ENCODE measurements around the gene BDH1. TPM values are rescaled to one million over a fixed set of nuclear protein-coding genes. Genes with fewer than 3 reads are reported as not detected.
"Not testable (repeated sequence)": the region's sequence is repeated elsewhere in the genome, so short reads cannot be mapped to it uniquely, and the experiment has no call there.

The BDH1 gene
- polyA plus RNA-seq, 1 donor from 2014 or later = 12.9 TPM

DNA sequence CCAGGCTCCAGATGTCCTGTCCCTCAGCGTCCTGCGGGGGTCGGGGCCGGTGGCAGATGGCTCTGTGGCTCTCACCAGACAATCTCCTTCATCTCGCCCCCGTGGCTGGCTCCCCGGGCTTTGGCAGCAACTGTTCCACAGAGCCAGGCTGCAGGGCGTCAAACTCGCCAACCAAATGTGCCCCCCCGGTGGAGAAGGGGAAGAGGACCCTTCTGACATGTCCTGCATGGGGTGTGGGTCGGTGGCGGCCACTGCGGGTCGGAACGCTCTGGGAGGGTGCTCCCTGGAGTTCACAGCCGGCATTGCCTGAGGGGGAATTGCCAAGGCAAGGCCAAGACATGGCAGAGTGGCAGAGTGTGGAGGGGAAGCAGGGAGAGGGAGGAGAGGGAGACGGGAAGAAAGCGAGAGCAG lies 36.0 kb downstream of the BDH1 start:
- Histone ChIP-seq H3K9me2 (ENCODE audit: insufficient read depth, low read length) (no peaks in the 10 kb centered on the region), H3K9ac (ENCODE audit: low read length) (no peak overlapping the region), H3K27ac (ENCODE audit: low read length) (no peak overlapping the region), H2AFZ (ENCODE audit: low read depth, low read length) (no peak overlapping the region), H3K4me2 (ENCODE audit: low read length) (no peak overlapping the region), H3K36me3 (ENCODE audit: insufficient read depth, low read length) (no peaks in the 10 kb centered on the region), H3K27me3 (ENCODE audit: insufficient read depth, low read depth, low read length) (no peaks in the 10 kb centered on the region), H3K79me2 (replicated peaks; ENCODE audit: insufficient read depth, low read length) (no peaks in the 10 kb centered on the region), H3F3A (ENCODE audit: insufficient read depth, low read length, poor library complexity, severe bottlenecking) (no peaks in the 10 kb centered on the region), H3K4me3 (ENCODE audit: low read length) (no peak overlapping the region), H3K9me3 (ENCODE audit: low read length) (no peaks in the 10 kb centered on the region), H4K20me1 (ENCODE audit: insufficient read depth) (no peaks in the 10 kb centered on the region)
- TF ChIP-seq RAD21 (conservative IDR thresholded peaks at IDR 0.05) (no peak), REST (IDR thresholded peaks at IDR 0.05; ENCODE audit: borderline replicate concordance) (no peak), EZH2 (IDR thresholded peaks at IDR 0.05; ENCODE audit: borderline replicate concordance, insufficient read depth, low read length, poor library complexity, severe bottlenecking) (no peak), CTCF (IDR thresholded peaks at IDR 0.05; ENCODE audit: poor library complexity, severe bottlenecking) (no peak), SMC3 (conservative IDR thresholded peaks at IDR 0.05; ENCODE audit: poor library complexity) (no peak), EP300 (conservative IDR thresholded peaks at IDR 0.05; ENCODE audit: poor library complexity, severe bottlenecking) (no peak), TAF1 (IDR thresholded peaks at IDR 0.05; ENCODE audit: low read depth) (no peak), POLR2AphosphoS5 (IDR thresholded peaks at IDR 0.05) (no peak), MXI1 (conservative IDR thresholded peaks at IDR 0.05; ENCODE audit: poor library complexity, severe bottlenecking) (no peak)

DNA sequence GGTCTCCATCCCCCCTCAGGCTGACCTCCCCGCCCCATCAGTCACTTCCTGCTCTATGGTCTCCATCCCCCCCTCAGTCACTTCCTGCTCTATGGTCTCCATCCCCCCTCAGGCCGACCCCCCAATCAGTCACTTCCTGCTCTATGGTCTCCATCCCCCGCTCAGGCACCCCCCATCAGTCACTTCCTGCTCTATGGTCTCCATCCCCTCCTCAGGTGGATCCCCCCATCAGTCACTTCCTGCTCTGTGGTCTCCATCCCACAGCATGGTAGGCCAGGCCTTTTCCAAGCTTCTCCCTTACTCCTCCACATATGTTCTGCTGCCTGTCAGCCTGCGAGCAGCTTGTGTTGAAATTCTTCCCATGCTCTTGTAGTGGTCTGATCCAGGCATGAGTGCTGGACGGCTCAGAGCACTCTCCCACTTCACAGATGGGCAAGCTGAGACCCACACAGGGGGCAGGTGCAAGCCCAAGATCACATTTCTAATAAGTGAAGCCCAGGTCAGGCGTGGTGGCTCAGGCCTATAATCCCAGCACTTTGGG lies 36.8 kb downstream of the BDH1 start:
- Histone ChIP-seq H4K20me1 (ENCODE audit: insufficient read depth) (no peaks in the 10 kb centered on the region), H2AFZ (ENCODE audit: low read depth, low read length) (no peak overlapping the region), H3K9me3 (ENCODE audit: low read length) (no peaks in the 10 kb centered on the region), H3K4me2 (ENCODE audit: low read length) (no peak overlapping the region), H3K9me2 (ENCODE audit: insufficient read depth, low read length) (no peaks in the 10 kb centered on the region), H3K27me3 (ENCODE audit: insufficient read depth, low read depth, low read length) (no peaks in the 10 kb centered on the region), H3K36me3 (ENCODE audit: insufficient read depth, low read length) (no peaks in the 10 kb centered on the region), H3K27ac (ENCODE audit: low read length) (no peak overlapping the region), H3K79me2 (replicated peaks; ENCODE audit: insufficient read depth, low read length) (no peaks in the 10 kb centered on the region), H3K4me3 (ENCODE audit: low read length) (no peak overlapping the region), H3K9ac (ENCODE audit: low read length) (no peak overlapping the region), H3F3A (ENCODE audit: insufficient read depth, low read length, poor library complexity, severe bottlenecking) (no peaks in the 10 kb centered on the region)
- TF ChIP-seq MXI1 (conservative IDR thresholded peaks at IDR 0.05; ENCODE audit: poor library complexity, severe bottlenecking) (no peak), EP300 (conservative IDR thresholded peaks at IDR 0.05; ENCODE audit: poor library complexity, severe bottlenecking) (no peak), CTCF (IDR thresholded peaks at IDR 0.05; ENCODE audit: poor library complexity, severe bottlenecking) (no peak), TAF1 (IDR thresholded peaks at IDR 0.05; ENCODE audit: low read depth) (no peak), REST (IDR thresholded peaks at IDR 0.05; ENCODE audit: borderline replicate concordance) (no peak), RAD21 (conservative IDR thresholded peaks at IDR 0.05) (no peak), EZH2 (IDR thresholded peaks at IDR 0.05; ENCODE audit: borderline replicate concordance, insufficient read depth, low read length, poor library complexity, severe bottlenecking) (no peak), SMC3 (conservative IDR thresholded peaks at IDR 0.05; ENCODE audit: poor library complexity) (no peak), POLR2AphosphoS5 (IDR thresholded peaks at IDR 0.05) (no peak)

DNA sequence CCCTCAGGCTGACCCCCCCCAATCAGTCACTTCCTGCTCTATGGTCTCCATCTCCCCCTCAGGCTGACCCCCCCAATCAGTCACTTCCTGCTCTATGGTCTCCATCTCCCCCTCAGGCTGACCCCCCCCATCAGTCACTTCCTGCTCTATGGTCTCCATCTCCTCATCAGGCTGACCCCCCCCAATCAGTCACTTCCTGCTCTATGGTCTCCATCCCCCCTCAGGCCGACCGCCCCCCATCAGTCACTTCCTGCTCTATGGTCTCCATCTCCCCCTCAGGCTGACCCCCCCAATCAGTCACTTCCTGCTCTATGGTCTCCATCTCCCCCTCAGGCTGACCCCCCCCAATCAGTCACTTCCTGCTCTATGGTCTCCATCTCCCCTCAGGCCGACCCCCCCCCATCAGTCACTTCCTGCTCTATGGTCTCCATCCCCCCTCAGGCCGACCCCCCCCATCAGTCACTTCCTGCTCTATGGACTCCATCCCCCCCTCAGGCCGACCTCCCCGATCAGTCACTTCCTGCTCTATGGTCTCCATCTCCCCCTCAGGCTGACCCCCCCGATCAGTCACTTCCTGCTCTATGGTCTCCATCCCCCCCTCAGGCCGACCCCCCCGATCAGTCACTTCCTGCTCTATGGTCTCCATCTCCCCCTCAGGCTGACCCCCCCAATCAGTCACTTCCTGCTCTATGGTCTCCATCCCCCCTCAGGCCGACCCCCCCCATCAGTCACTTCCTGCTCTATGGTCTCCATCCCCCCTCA lies 37.7 kb downstream of the BDH1 start:
- H3K9me3 ChIP-seq (ENCODE audit: low read length); H4K20me1 ChIP-seq (ENCODE audit: insufficient read depth); H3K27me3 ChIP-seq (ENCODE audit: insufficient read depth, low read depth, low read length); H3K4me2 ChIP-seq (ENCODE audit: low read length); H3K9me2 ChIP-seq (ENCODE audit: insufficient read depth, low read length); H3K4me3 ChIP-seq (ENCODE audit: low read length); H3F3A ChIP-seq (ENCODE audit: insufficient read depth, low read length, poor library complexity, severe bottlenecking); H3K9ac ChIP-seq (ENCODE audit: low read length); H3K27ac ChIP-seq (ENCODE audit: low read length); H3K36me3 ChIP-seq (ENCODE audit: insufficient read depth, low read length); H2AFZ ChIP-seq (ENCODE audit: low read depth, low read length); H3K79me2 ChIP-seq (replicated peaks; ENCODE audit: insufficient read depth, low read length): not testable (repeated sequence)
